OCI-LY7 (cell line): ENCODE measurements around the gene KCNE3.

ENCODE experiments used
- CTCF ChIP-seq: fragments of 200-600 bp; sonication (generic); conservative IDR thresholded peaks from 2 replicates; pipeline ENCODE4 v1.5.1; 2014; ENCODE audit warnings: mild to moderate bottlenecking, antibody characterized with exemption, low read length, moderate library complexity, mixed read lengths
- EZH2phosphoT487 ChIP-seq: fragments of 200-600 bp; sonication (generic); IDR thresholded peaks from 2 replicates; pipeline ENCODE4 v1.6.1; 2018; ENCODE audit warnings: low read depth, borderline replicate concordance, mild to moderate bottlenecking, mixed run types, antibody characterized with exemption, low read length, moderate library complexity, mixed read lengths

GRCh38 chr11:74438681-74439080 is 28.7 kb downstream of the KCNE3 start:
- TF ChIP-seq CTCF (no peak), EZH2phosphoT487 (no peak)
